ENCODE data around the gene DNAJC7. TPM values are rescaled to one million over a fixed set of nuclear protein-coding genes. Genes with fewer than 3 reads are reported as not detected.

DNAJC7 gene
- total RNA-seq, 3 donors from 2014 or later (not counting 1 experiment from before 2014, with no cell fraction given), result 123 to 159 (median 149) TPM

GRCh38 chr17:42047343-42047742 lies 30.1 kb upstream of the DNAJC7 start:
- H3K27ac Mint-ChIP-seq, result no peak overlapping the region
- no peaks in the 10 kb centered on the region for H3K9me3 Mint-ChIP-seq
- DNase-seq, result no peak
- H3K36me3 Mint-ChIP-seq, result no peaks in the 10 kb centered on the region
- Histone ChIP-seq H3K4me1 (ENCODE audit: control insufficient read depth, insufficient read depth, low read length) (peaks cover 10% of the 10 kb centered on the region), H3K36me3 (ENCODE audit: control insufficient read depth, insufficient read depth, low read length) (no peaks in the 10 kb centered on the region), H3K4me3 (ENCODE audit: low read length) (no peak overlapping the region), H3K27ac (ENCODE audit: low read length) (no peak overlapping the region), H3K9me3 (ENCODE audit: control insufficient read depth, insufficient read depth, low read length) (no peaks in the 10 kb centered on the region), H3K27me3 (ENCODE audit: control insufficient read depth, insufficient read depth, low read length) (peaks cover 5% of the 10 kb centered on the region)
- H3K27me3 Mint-ChIP-seq (ENCODE audit: low read depth in 2 of 2), result peaks cover 22 to 23% of the 10 kb centered on the region in 2 donors
- TF ChIP-seq CTCF (IDR thresholded peaks at IDR 0.05), result no peak
- peaks cover 5 to 8% of the 10 kb centered on the region in 2 donors for H3K4me1 Mint-ChIP-seq
- ATAC-seq, result no peak
- intact Hi-C loops (cut with micrococcal nuclease), result no loop called here
- no peak overlapping the region for H3K4me3 Mint-ChIP-seq
- 83% methylated on average over 9 of the region's 12 CpGs for WGBS (ENCODE audit: insufficient coverage)

GRCh38 chr17:42045719-42046118 lies 28.5 kb upstream of the DNAJC7 start:
- 100% methylated on average over 1 of the region's 1 CpG for WGBS (ENCODE audit: insufficient coverage)
- Mint-ChIP-seq H3K9me3 (no peaks in the 10 kb centered on the region), H3K27me3 (ENCODE audit: low read depth in 2 of 2) (peaks cover 10 to 11% of the 10 kb centered on the region in 2 donors), H3K36me3 (no peaks in the 10 kb centered on the region), H3K4me1 (peaks cover 2% of the 10 kb centered on the region in 2 donors), H3K27ac (no peak overlapping the region), H3K4me3 (no peak overlapping the region)
- TF ChIP-seq CTCF (IDR thresholded peaks at IDR 0.05), result no peak
- no peak overlapping the region for H3K27ac ChIP-seq (ENCODE audit: low read length)
- intact Hi-C loops (cut with micrococcal nuclease), result no loop called here
- peaks cover 5% of the 10 kb centered on the region for H3K27me3 ChIP-seq (ENCODE audit: control insufficient read depth, insufficient read depth, low read length)
- ATAC-seq (no peak), DNase-seq (no peak)
- no peaks in the 10 kb centered on the region for H3K36me3 ChIP-seq (ENCODE audit: control insufficient read depth, insufficient read depth, low read length)
- no peak overlapping the region for H3K4me3 ChIP-seq (ENCODE audit: low read length)
- no peaks in the 10 kb centered on the region for H3K9me3 ChIP-seq (ENCODE audit: control insufficient read depth, insufficient read depth, low read length)
- H3K4me1 ChIP-seq (ENCODE audit: control insufficient read depth, insufficient read depth, low read length), result peaks cover 6% of the 10 kb centered on the region

DNA sequence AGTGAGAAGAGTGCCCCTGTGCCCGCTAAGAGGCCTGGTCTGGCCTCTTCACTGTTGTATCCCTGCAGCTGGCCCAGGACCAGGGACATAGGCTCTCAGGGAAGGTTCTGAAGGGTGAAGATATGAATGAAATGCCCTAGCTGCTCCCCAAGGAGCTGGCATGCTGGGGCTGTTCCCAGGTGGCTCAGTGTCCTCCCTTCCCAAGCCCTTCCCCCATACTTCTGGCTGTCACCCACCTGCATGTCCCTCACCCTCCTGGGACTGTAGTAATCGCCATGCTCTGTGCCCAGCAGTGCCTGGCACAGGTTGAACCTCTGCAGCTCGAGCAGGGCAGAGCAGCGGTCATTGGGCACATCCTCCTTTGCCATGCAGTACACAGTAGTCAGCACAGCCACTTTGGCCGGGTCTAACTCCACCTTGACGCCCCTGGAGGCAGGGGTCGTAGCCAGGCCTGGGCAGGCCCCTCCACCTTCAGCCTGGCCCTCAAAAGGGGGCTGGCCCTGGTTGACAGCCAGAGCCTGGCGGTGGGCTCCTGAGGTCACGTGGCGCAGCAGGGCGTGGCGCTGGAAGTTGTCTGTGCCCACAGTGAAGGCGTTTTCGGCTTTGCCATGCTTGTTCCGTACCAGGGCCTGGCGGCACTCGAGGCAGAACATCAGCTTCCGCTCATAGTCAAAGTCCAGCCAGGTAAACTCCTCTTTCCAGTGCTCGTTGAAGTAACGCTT lies 25.5 kb upstream of the DNAJC7 start:
- no peak for TF ChIP-seq CTCF (IDR thresholded peaks at IDR 0.05)
- Histone ChIP-seq H3K9me3 (ENCODE audit: control insufficient read depth, insufficient read depth, low read length) (no peaks in the 10 kb centered on the region), H3K27ac (ENCODE audit: low read length) (no peak overlapping the region), H3K27me3 (ENCODE audit: control insufficient read depth, insufficient read depth, low read length) (no peaks in the 10 kb centered on the region), H3K4me3 (ENCODE audit: low read length) (no peak overlapping the region), H3K4me1 (ENCODE audit: control insufficient read depth, insufficient read depth, low read length) (no peaks in the 10 kb centered on the region), H3K36me3 (ENCODE audit: control insufficient read depth, insufficient read depth, low read length) (no peaks in the 10 kb centered on the region)
- Mint-ChIP-seq H3K9me3 (no peaks in the 10 kb centered on the region), H3K27ac (no peak overlapping the region), H3K4me3 (no peak overlapping the region), H3K4me1 (no peaks in the 10 kb centered on the region), H3K36me3 (no peaks in the 10 kb centered on the region), H3K27me3 (ENCODE audit: low read depth in 2 of 2) (no peaks in the 10 kb centered on the region)
- WGBS (ENCODE audit: insufficient coverage), result 92% methylated on average over 20 of the region's 20 CpGs
- ATAC-seq (no peak), DNase-seq (no peak)
- intact Hi-C loops (cut with micrococcal nuclease), result no loop called here

GRCh38 chr17:42041619-42042018 lies 24.4 kb upstream of the DNAJC7 start:
- H3K27ac ChIP-seq (ENCODE audit: low read length), result no peak overlapping the region
- no peaks in the 10 kb centered on the region for H3K27me3 Mint-ChIP-seq (ENCODE audit: low read depth in 2 of 2)
- no peaks in the 10 kb centered on the region for H3K36me3 ChIP-seq (ENCODE audit: control insufficient read depth, insufficient read depth, low read length)
- no peaks in the 10 kb centered on the region for H3K4me1 ChIP-seq (ENCODE audit: control insufficient read depth, insufficient read depth, low read length)
- no peaks in the 10 kb centered on the region for H3K4me1 Mint-ChIP-seq
- no peaks in the 10 kb centered on the region for H3K27me3 ChIP-seq (ENCODE audit: control insufficient read depth, insufficient read depth, low read length)
- no peak overlapping the region for H3K4me3 ChIP-seq (ENCODE audit: low read length)
- ATAC-seq (no peak), DNase-seq (no peak)
- no peaks in the 10 kb centered on the region for H3K36me3 Mint-ChIP-seq
- intact Hi-C loops (cut with micrococcal nuclease), result no loop called here
- H3K4me3 Mint-ChIP-seq, result no peak overlapping the region
- H3K9me3 ChIP-seq (ENCODE audit: control insufficient read depth, insufficient read depth, low read length), result no peaks in the 10 kb centered on the region
- TF ChIP-seq CTCF (IDR thresholded peaks at IDR 0.05), result no peak
- H3K9me3 Mint-ChIP-seq, result no peaks in the 10 kb centered on the region
- H3K27ac Mint-ChIP-seq, result no peak overlapping the region

Data from natural killer cell (primary cell).